GM12891 (cell line): ENCODE measurements around the gene IQSEC3.

ENCODE experiments used
- PAX5 ChIP-seq: IDR thresholded peaks from 2 replicates; pipeline ENCODE4 v1.6.1; 2011; ENCODE audit warnings: low read length, moderate library complexity, mild to moderate bottlenecking; ENCODE audit not compliant: insufficient read depth, severe bottlenecking
- POLR2A ChIP-seq: IDR thresholded peaks from 2 replicates; pipeline ENCODE4 v1.6.1; 2011; ENCODE audit warnings: low read depth, low read length, control low read depth
- POLR2AphosphoS5 ChIP-seq: IDR thresholded peaks from 2 replicates; pipeline ENCODE4 v1.6.1; 2011; ENCODE audit warnings: low read depth, low read length, control low read depth
- SPI1 ChIP-seq: IDR thresholded peaks from 2 replicates; pipeline ENCODE4 v1.6.1; 2011; ENCODE audit warnings: low read depth, low read length, control low read depth
- TAF1 ChIP-seq: IDR thresholded peaks from 2 replicates; pipeline ENCODE4 v1.6.1; 2011; ENCODE audit warnings: low read depth, low read length, control low read depth

DNA sequence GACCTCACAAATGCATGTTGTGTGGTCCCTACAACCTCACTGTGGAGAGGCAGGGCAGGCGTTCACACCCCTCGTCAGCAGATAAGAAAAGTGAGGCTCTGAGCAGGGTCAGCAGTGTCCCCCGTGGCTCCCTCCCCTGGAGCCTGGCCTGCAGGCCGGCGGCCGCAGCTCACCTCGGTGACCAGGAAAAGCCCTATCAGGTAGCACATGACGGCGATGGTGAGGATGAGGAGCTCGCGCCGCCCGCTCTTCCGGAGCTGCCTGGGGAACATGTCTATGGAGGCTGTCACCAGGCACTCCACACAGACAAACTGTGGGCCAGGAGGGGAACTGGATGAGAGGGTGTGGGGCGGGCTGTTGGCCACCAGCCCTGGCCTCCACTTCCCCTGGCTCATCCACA is 129.4 kb downstream of the IQSEC3 start:
- TF ChIP-seq POLR2AphosphoS5, result no peak
- no peak for TF ChIP-seq TAF1
- TF ChIP-seq POLR2A, result no peak
- TF ChIP-seq PAX5, result no peak
- TF ChIP-seq SPI1, result no peak
